ENCODE results near the gene PKD2. TPM values are rescaled to one million over a fixed set of nuclear protein-coding genes. Genes with fewer than 3 reads are reported as not detected.
"Not testable (repeated sequence)": the region's sequence is repeated elsewhere in the genome, so short reads cannot be mapped to it uniquely, and the experiment has no call there.

Gene PKD2
- total RNA-seq, 2 experiments from 2014 or later: 6.3 to 7.6 TPM

GRCh38 chr4:87985097-87985886 lies 22.1 kb upstream of the PKD2 start:
- POLR2A ChIA-PET: no interaction called here

GRCh38 chr4:87985887-87986200 lies 21.6 kb upstream of the PKD2 start:
- ChIA-PET CTCF (interaction anchor here (1.3 kb wide), 1 partner anchor 12 kb away, joined by 3 read pairs; no protein-coding TSS in a partner anchor), POLR2A (no interaction called here)

More at GRCh38 chr4:87985097-87985886, 22.1 kb upstream of the PKD2 start:
- CTCF ChIA-PET: no interaction called here

- CTCF ChIA-PET: interaction anchor here (1.3 kb wide), 1 partner anchor 13 kb away, joined by 3 read pairs; no protein-coding TSS in a partner anchor
Observed at GRCh38 chr4:87986508-87986907, 20.9 kb upstream of the PKD2 start.

DNA sequence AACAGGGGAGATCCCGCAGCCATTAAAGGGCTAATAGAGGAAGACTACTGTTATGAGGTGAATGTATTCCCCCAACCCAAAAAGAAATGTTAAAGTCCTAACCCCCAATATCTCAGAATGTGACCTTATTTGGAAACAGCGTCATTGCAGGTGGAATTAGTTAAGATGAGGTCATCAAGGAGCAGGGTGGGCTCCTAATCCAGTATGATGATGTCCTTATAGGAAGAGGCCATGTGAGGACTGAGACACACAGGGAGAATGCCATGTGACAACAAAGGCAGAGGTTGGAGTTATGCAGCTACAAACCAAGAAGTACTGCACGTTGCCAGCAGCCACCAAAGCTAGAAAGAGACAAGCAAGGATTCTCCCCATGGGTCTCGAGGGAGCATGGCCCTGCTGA lies 17.7 kb upstream of the PKD2 start:
- CTCF ChIA-PET: interaction anchor here (0.5 kb wide), 1 partner anchor 527 kb away, joined by 6 read pairs; no protein-coding TSS in a partner anchor
- POLR2A ChIA-PET: no interaction called here

More at GRCh38 chr4:87986508-87986907, 20.9 kb upstream of the PKD2 start:
- POLR2A ChIA-PET: no interaction called here

DNA sequence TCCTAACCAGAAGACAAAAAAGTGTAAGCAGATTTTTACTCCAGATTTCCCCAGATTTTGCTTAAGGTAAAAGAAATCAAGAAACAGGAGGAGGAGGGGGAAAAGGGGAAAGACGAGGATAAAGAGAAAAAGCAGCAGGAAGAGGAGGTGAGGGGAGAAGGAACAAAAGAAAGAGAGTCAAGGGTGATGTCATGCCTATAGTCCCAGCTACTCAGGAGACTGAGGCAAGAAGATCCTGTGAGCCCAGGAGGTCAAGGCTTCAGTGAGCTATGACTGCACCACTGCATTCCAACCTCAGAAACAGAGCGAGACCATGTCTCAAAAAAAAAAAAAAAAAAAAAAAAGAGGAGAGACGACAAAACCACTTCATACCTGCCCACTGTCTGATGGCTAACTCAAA lies 12.0 kb upstream of the PKD2 start:
- CTCF ChIA-PET: interaction anchor here (1.0 kb wide), 1 partner anchor 109 kb away, joined by 3 read pairs; no protein-coding TSS in a partner anchor
- POLR2A ChIA-PET: no interaction called here

- POLR2A ChIA-PET, CTCF ChIA-PET: not testable (repeated sequence)
Observed at GRCh38 chr4:87999191-87999691, 8.2 kb upstream of the PKD2 start.

DNA sequence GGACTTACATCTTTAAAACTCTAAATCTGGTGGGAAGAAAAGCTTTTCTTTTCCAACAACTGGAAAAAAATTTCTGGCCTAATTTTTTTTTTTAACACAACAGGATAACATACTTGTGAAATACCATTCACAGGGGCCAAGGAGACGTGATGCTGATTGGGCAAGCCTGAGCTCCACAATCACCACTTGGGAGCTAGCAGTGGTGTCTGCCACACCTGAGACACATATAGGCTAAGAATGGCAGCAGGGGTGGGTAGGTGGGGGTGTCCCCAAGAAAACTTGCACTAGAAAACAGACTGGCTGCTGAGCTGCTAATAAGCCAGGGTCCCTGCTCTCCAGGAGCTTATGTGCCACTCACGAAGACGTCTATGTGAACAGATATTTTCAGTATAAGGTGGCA lies 5.6 kb upstream of the PKD2 start:
- POLR2A ChIA-PET: no interaction called here
- CTCF ChIA-PET: interaction anchor here (1.3 kb wide), 1 partner anchor 9 kb away, joined by 4 read pairs; no protein-coding TSS in a partner anchor

GRCh38 chr4:88002786-88003185 lies 4.6 kb upstream of the PKD2 start:
- CTCF ChIA-PET: no interaction called here
- POLR2A ChIA-PET: no interaction called here

- ChIA-PET CTCF (no interaction called here), POLR2A (no interaction called here)
Observed at GRCh38 chr4:88003261-88003660, 4.2 kb upstream of the PKD2 start.

DNA sequence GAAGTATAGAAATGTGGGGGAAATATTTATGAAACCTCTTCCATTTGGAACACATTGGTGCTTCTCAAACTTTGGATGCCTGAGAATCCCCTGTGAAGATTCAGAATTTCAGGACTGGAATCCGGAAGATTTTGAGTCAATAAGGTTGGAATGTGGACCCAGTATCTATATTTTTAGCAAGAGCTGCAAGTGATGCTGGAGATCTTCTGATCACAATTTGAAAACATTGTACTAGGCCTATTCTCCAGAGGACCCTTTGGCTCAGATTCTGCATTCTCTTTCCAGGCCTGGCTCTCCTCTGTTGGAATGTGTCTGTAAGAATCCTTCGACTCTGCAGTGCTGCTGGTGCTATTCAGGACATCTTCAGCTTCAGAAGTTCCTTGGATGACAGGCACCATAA lies 2.4 kb upstream of the PKD2 start:
- CTCF ChIA-PET: no interaction called here
- POLR2A ChIA-PET: no interaction called here

DNA sequence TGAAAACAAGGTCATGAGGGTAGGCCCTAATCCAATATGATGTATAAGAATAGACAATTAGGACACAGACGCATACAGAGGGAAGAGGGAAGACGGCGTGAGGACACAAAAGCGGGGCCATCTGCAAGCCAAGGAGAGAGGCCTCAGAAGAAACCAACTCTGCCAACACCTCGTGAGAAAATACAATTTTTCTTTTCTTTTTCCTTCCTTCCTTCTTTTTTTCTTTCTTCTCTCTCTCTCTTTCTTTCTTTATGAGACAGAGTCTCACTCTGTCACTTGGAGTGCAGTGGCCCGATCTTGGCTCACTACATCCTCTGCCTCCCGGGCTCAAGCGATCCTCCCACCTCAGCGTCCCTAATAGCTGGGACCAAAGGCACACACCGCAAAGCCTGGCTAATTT lies 1.5 kb upstream of the PKD2 start:
- ChIA-PET CTCF (interaction anchor here (1.1 kb wide), 1 partner anchor 157 kb away, joined by 3 read pairs; no protein-coding TSS in a partner anchor), POLR2A (no interaction called here)

DNA sequence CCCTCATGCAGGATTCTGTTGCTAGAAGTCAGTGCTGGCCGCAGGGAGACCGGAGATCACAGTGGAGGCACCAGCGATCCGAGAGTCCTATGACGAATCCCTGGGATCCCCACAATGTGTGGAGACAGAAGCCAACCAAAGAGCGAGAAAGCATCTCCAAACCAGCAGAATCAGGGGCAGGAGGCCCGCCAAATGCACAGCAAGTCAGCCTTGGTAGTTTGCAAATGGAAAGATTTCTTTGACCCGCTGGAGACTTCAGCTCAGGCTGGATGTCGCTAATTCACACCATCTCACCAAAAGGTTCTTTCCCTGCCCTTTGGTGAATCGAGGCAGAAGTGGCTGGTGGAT lies 505 bp upstream of the PKD2 start:
- CTCF ChIA-PET: no interaction called here
- POLR2A ChIA-PET: no interaction called here

- ChIA-PET POLR2A (no interaction called here), CTCF (no interaction called here)
Observed at GRCh38 chr4:88008122-88008742, 797 bp downstream of the PKD2 start.

GRCh38 chr4:88008743-88009171 lies 1.3 kb downstream of the PKD2 start:
- CTCF ChIA-PET: no interaction called here
- POLR2A ChIA-PET: no interaction called here

- POLR2A ChIA-PET: no interaction called here
- CTCF ChIA-PET: interaction anchor here (1.1 to 1.4 kb wide), 2 partner anchors 9 to 12 kb away, joined by 3 to 4 read pairs; no protein-coding TSS in a partner anchor
Observed at GRCh38 chr4:88009871-88010270, 2.4 kb downstream of the PKD2 start.

GRCh38 chr4:88010966-88011365 lies 3.5 kb downstream of the PKD2 start:
- ChIA-PET POLR2A (interaction anchor here (0.6 to 0.7 kb wide), 2 partner anchors 151 to 751 kb away, joined by 3 read pairs; no protein-coding TSS in a partner anchor), CTCF (interaction anchor here (1.1 to 1.4 kb wide), 2 partner anchors 10 to 11 kb away, joined by 3 to 4 read pairs; no protein-coding TSS in a partner anchor)

DNA sequence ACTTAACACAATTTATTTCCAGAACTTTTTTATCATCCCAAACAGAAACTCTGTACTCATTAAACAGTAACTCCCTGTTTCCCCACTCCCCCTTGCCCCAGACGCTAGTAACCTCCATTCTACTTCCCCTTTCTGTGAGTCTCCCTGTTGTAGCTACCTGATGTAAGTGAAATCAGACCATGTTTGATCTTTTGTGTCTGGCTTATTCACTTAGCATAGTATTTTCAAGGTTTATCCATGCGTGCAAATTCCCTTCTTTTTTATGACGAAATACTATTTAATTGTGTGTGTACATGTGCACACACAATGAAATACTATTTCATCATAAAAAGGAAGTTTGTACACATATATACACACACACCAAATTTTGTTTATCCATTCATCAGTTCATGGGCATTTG lies 5.2 kb downstream of the PKD2 start:
- CTCF ChIA-PET: no interaction called here
- POLR2A ChIA-PET: no interaction called here

DNA sequence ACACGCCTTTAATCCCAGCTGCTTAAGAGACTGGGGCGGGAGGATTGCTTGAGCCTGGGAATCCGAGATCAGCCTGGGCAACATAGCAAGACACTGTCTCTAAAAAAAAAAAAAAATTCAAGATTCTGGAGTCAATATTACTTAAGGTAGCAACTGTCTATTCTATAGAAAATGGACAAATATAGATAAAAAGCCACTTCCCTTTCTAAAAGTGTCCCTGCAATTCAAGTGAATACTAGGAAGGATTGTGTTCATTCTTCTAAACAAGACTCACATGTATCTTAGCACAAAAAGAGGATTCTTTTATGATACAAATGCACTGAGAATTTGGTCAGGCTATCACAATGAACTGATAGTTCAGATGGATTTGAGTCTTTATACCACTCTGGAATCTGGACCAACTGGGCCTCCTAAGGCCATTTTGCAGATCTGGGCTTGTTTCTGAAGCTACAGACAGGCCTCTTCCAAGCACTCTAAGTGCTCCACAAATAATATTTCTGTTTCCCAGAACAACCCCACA lies 7.0 kb downstream of the PKD2 start:
- ChIA-PET CTCF (interaction anchor here (1.3 kb wide), 1 partner anchor 18 kb away, joined by 3 read pairs; no protein-coding TSS in a partner anchor), POLR2A (no interaction called here)

DNA sequence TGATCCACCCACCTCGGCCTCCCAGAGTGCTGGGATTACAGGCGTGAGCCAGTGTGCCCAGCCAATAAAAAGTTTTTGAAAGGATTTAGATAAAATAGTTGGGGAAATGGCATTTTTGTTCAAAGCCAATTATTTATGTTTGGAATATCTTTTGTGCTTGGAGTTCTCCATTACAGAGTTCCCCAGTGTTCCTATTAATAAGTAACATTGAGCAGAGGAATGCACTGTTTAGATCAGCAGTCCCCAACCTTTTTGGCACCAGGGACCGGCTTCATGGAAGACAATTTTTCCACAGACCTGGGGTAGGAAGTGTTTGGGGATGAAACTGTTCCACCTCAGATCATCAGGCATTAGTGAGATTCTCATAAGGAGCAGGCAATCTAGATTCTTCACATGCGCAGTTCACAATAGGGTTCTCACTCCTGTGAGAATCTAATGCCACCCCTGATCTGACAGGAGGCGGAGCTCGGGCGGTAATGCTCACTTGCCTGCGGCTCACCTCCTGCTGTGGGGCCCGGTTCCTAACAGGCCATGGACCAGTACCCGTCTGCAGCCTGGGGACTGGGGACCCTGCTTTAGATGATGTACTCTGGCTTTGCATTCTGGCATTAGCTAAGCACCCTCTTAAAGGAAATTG lies 8.3 kb downstream of the PKD2 start:
- CTCF ChIA-PET: no interaction called here
- POLR2A ChIA-PET: no interaction called here

DNA sequence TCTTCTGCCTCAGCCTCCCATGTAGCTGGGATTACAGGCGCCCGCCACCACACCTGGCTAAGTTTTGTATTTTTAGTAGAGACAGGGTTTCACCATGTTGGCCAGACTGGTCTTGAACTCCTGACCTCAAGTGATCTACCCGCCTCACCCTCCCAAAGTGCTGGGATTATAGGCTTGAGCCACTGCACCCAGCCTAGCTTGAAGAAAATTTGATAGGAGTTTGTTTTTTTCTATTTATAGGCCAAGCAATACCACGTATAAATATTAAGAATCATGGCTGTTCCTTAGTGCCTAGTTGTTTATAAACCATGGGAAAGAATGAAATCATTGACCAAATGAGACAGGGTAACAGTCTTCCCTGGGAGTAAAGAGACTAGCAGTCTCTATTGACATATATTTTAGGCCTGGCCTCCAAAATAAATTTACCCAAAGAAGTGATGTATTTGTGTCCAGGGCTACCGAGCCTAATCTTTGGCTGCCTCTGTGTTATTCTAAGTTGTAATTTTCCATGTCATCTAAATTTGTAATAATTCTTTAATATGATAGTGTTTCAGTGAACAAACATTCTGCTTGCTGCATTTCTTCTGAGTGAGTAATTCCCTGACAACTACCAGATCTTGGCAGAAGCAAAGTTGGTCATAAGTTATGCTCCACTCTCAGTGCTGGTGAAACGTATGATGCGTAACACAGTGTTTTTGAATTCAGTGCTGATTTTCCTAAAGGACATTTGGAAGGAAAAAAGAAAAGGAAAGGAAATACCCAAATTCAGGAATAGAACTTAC lies 10.3 kb downstream of the PKD2 start:
- CTCF ChIA-PET: no interaction called here
- POLR2A ChIA-PET: no interaction called here

Measured in activated CD8-positive, alpha-beta memory T cell treated with anti-CD3 and anti-CD28 coated beads for 36 hours (primary cell).